Endothelial cell of umbilical vein (primary cell): ENCODE results near the gene SUMF1. TPM values are rescaled to one million over a fixed set of nuclear protein-coding genes. Genes with fewer than 3 reads are reported as not detected.

ENCODE experiments used
- BruUV-seq: library from RNA; stranded (reverse); fragments of 400-500 nt; replicated peaks from 2 replicates; lab custom pipeline; 2021; lab: Mats Ljungman, UMichigan
- CTCF ChIA-PET: fragments of 300-600, 350-600 bp; sonication (Branson Sonifier 250); formaldehyde crosslinking; loops from one replicate; lab custom pipeline; 2021; ENCODE audit warnings: antibody characterized with exemption, inconsistent platforms; lab: Charles Lee
- POLR2A ChIA-PET: fragments of 300-600, 350-600 bp; sonication (Branson Sonifier 250); formaldehyde crosslinking; loops from one replicate; lab custom pipeline; 2021; ENCODE audit warnings: antibody characterized with exemption, inconsistent platforms; lab: Charles Lee
- DNase-seq: peaks from one replicate; pipeline ENCODE4 v3.0.0-alpha.2; 2011; ENCODE audit warnings: low read depth, low spot score
- FAIRE-seq: peaks from 2 replicates; lab custom pipeline; 2011; peaks lifted over from hg19 to GRCh38; lab: Jason Lieb, UNC
- H2AFZ ChIP-seq: 2 replicates; pipeline ENCODE4 v1.6.0; 2012; ENCODE audit warnings: low read depth, low read length, control low read depth, inconsistent platforms
- H3K27ac ChIP-seq: 2 replicates; pipeline ENCODE4 v1.5.1; 2011; ENCODE audit warnings: low read depth, mild to moderate bottlenecking, control low read depth, low read length, moderate library complexity; ENCODE audit not compliant: insufficient read depth
- H3K27me3 ChIP-seq, 2 experiments: 2 replicates each; pipeline versions ENCODE4 v1.6.0 to v1.6.1; 2011; ENCODE audit warnings: low read length in 2 of 2, mixed read lengths in 1 of 2; ENCODE audit not compliant: control insufficient read depth in 2 of 2, insufficient read depth in 2 of 2
- H3K36me3 ChIP-seq, 2 experiments: 2 replicates in 1 of 2; 3 replicates in 1 of 2; pipeline ENCODE4 v1.5.1; 2011; ENCODE audit warnings: low read length in 2 of 2, mild to moderate bottlenecking in 1 of 2, moderate library complexity in 1 of 2; ENCODE audit not compliant: control insufficient read depth in 2 of 2, insufficient read depth in 2 of 2; ENCODE audit errors: extremely low read depth in 1 of 2
- H3K4me1 ChIP-seq: 3 replicates; pipeline ENCODE4 v1.5.1; 2011; ENCODE audit warnings: mild to moderate bottlenecking, low read length; ENCODE audit not compliant: control insufficient read depth, insufficient read depth; ENCODE audit errors: extremely low read depth
- H3K4me2 ChIP-seq: 2 replicates; pipeline ENCODE4 v1.6.1; 2011; ENCODE audit warnings: low read length, control low read depth, mixed read lengths; ENCODE audit not compliant: insufficient read depth
- H3K4me3 ChIP-seq, 3 experiments: fragments of 200-600 bp in 1 of 3; sonication (generic), shearing (Covaris generic) in 1 of 3; replicated peaks in 1 of 3; 2 replicates each; pipeline ENCODE4 v1.5.1; 2011 to 2016; ENCODE audit warnings: control low read depth in 3 of 3, low read length in 3 of 3, mild to moderate bottlenecking in 2 of 3, inconsistent platforms in 1 of 3, low read depth in 1 of 3, moderate library complexity in 1 of 3; ENCODE audit not compliant: insufficient read depth in 1 of 3
- H3K79me2 ChIP-seq: 2 replicates; pipeline ENCODE4 v1.6.0; 2012; ENCODE audit warnings: low read length, inconsistent platforms; ENCODE audit not compliant: control insufficient read depth, insufficient read depth
- H3K9ac ChIP-seq: replicated peaks from 2 replicates; pipeline ENCODE3; 2011; ENCODE audit warnings: low read length, control low read depth; ENCODE audit not compliant: insufficient read depth; ENCODE audit errors: extremely low read depth
- H3K9me1 ChIP-seq: replicated peaks from 3 replicates; pipeline ENCODE4 v1.6.0; 2011; ENCODE audit warnings: mild to moderate bottlenecking, low read length; ENCODE audit not compliant: control insufficient read depth, insufficient read depth; ENCODE audit errors: extremely low read depth
- H3K9me3 ChIP-seq: replicated peaks from 2 replicates; pipeline ENCODE4 v1.5.1; 2012; ENCODE audit warnings: low read length, inconsistent platforms; ENCODE audit not compliant: control insufficient read depth, insufficient read depth
- H4K20me1 ChIP-seq: replicated peaks from 2 replicates; pipeline ENCODE3; 2011; ENCODE audit warnings: mild to moderate bottlenecking, low read length; ENCODE audit not compliant: control insufficient read depth, insufficient read depth; ENCODE audit errors: extremely low read depth
- CTCF ChIP-seq, 2 donors: IDR thresholded peaks; 1 replicate in 1 of 2; 2 replicates in 1 of 2; pipeline ENCODE4 v1.5.1; 2011; ENCODE audit warnings: low read length in 2 of 2, mild to moderate bottlenecking in 2 of 2, moderate library complexity in 2 of 2, control low read depth in 1 of 2, inconsistent platforms in 1 of 2, low read depth in 1 of 2; ENCODE audit not compliant: insufficient read depth in 1 of 2; ENCODE audit errors: extremely low read depth in 1 of 2
- EZH2 ChIP-seq: IDR thresholded peaks from 2 replicates; pipeline ENCODE4 v1.6.1; 2012; ENCODE audit warnings: borderline replicate concordance, low read depth, mild to moderate bottlenecking, moderate library complexity, low read length, inconsistent platforms; ENCODE audit not compliant: severe bottlenecking
- FOS ChIP-seq: IDR thresholded peaks from 2 replicates; pipeline ENCODE4 v1.6.1; 2011; ENCODE audit warnings: mild to moderate bottlenecking, low read length, moderate library complexity, borderline replicate concordance; ENCODE audit not compliant: insufficient read depth
- GATA2 ChIP-seq: IDR thresholded peaks from 2 replicates; pipeline ENCODE4 v1.7.0; 2011; ENCODE audit warnings: low read depth, mild to moderate bottlenecking, moderate library complexity, mixed read lengths, low read length; ENCODE audit not compliant: insufficient read length, insufficient read depth
- JUN ChIP-seq: IDR thresholded peaks from 2 replicates; pipeline ENCODE4 v1.6.1; 2011; ENCODE audit warnings: borderline replicate concordance, low read depth; ENCODE audit not compliant: insufficient read length, insufficient read depth
- MYC ChIP-seq: IDR thresholded peaks from one replicate; pipeline ENCODE4 v1.6.1; 2011; ENCODE audit warnings: mild to moderate bottlenecking, low read depth, low read length
- POLR2A ChIP-seq: IDR thresholded peaks from 2 replicates; pipeline ENCODE4 v1.6.1; 2012; ENCODE audit warnings: low read depth, mild to moderate bottlenecking, control low read depth, low read length
- POLR2AphosphoS5 ChIP-seq: IDR thresholded peaks from 2 replicates; pipeline ENCODE4 v1.6.1; 2012; ENCODE audit warnings: low read depth, mild to moderate bottlenecking, control low read depth, low read length, moderate library complexity; ENCODE audit not compliant: insufficient read depth
- dilution Hi-C: fragments of 300-500 bp; cut with MboI; formaldehyde crosslinking; loops from one replicate; pipeline ENCODE4 v1.15.0; 2019; ENCODE audit warnings: low sequenced_read_pairs; ENCODE audit not compliant: extremely low pct_ligation_motif_present
- intact Hi-C: fragments of 100-400 bp; cut with micrococcal nuclease; formaldehyde crosslinking; loops from one replicate; pipeline ENCODE4 v1.10.0; 2022
- polyA plus RNA-seq, 4 experiments: library from polyadenylated mRNA; depleted of rRNA in 3 of 4; stranded (reverse) in 3 of 4; unstranded in 1 of 4; fragments of >200 nt; gene quantifications; 2 replicates each; pipeline versions ENCODE4 v1.2.1 to v1.2.3, GENCODE V29; 2011 to 2012; ENCODE audit warnings: missing spikeins in 1 of 4
- total RNA-seq: library from RNA; stranded (reverse); gene quantifications from 2 replicates; pipeline ENCODE4 v1.2.3, GENCODE V29; 2021
- TF ChIP-seq, protein P1 (sequence below): IDR thresholded peaks from 2 replicates; pipeline ENCODE4 v1.6.1; 2011; ENCODE audit not compliant: insufficient read depth, insufficient read length

SUMF1 gene
- total and polyA plus RNA-seq, 2 donors (not counting 3 experiments of a cell fraction or from before 2014, with no cell fraction given), result 31.5 to 46.8 TPM

DNA sequence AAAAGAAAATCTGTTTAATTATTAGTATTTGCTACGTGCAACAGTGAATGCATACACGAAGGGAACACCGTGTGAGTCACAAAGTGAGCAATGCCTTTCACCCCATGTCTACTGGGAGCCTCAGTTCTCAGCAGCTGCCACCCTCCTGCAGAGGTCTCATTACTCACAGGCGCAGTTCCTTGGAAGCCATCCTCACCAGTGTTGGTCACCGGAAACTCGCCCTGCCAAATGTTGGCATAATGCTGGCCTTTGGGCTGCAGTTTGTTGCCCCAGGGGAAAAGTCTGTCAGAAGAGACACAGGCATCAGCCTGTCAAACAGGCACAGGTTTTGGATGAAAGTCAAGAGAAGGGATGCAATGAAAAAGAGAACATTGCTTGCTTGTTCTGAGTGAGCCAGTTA lies 50.1 kb downstream of the SUMF1 start:
- H3K4me1 ChIP-seq, result no peaks in the 10 kb centered on the region
- H3K36me3 ChIP-seq, result peaks cover 0 to 2% of the 10 kb centered on the region in 2 experiments
- ChIA-PET CTCF (interaction anchor here (0.7 to 1.0 kb wide), 3 partner anchors 66 to 217 kb away, joined by 3 to 5 read pairs (median 4); no protein-coding TSS in a partner anchor), POLR2A (no interaction called here)
- H3K27ac ChIP-seq, result no peak overlapping the region
- no peaks in the 10 kb centered on the region for H3K27me3 ChIP-seq
- DNase-seq (peak; percentile 54), FAIRE-seq (peak; percentile 60)
- TF ChIP-seq CTCF (IDR thresholded peaks at IDR 0.05; ENCODE audit: extremely low read depth in 1 of 2, insufficient read depth in 1 of 2, low read depth in 1 of 2, low read length in 2 of 2) (no peak), FOS (peak; percentile 46), POLR2AphosphoS5 (no peak)
- no peaks in the 10 kb centered on the region for H3K9me3 ChIP-seq
- dilution Hi-C loops, result no loop called here
- no peaks in the 10 kb centered on the region for H4K20me1 ChIP-seq
- intact Hi-C loops, result loop anchor here (2.0 kb wide), 2 partner anchors 22 to 66 kb away; no protein-coding TSS in a partner anchor
- no peak overlapping the region for H2AFZ ChIP-seq
- H3K9ac ChIP-seq, result no peak overlapping the region
- no peak overlapping the region for H3K4me3 ChIP-seq
- no peaks in the 10 kb centered on the region for H3K9me1 ChIP-seq
- BruUV-seq, result no TSS peak
- H3K4me2 ChIP-seq, result no peak overlapping the region
- no peaks in the 10 kb centered on the region for H3K79me2 ChIP-seq

DNA sequence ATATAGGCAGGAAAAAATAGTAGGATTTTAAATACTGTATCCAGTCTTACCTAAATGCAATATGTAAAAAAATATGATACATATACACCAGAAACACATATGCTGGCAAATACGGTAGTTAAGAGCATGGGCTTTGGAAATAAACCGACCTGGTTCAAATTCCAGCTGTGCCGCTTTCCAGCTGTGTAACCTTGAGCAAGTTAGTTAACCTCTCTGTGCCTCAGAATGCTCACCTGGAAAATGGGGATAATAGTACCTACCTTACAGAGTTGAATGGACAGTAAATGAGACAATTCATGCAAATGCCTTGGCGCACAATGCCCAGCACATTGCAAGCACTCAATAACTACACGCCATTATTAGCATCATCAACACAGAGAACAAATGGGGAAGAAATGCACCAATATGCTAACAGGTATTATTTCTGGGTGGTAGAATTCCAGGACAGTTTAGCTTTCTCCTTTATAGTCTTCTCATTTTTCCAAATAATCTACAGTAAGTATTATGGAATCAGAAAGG lies 50.6 kb downstream of the SUMF1 start:
- no peak for FAIRE-seq

More for the DNA sequence above, 50.6 kb downstream of the SUMF1 start:
- no peaks in the 10 kb centered on the region for H3K9me1 ChIP-seq
- no peak overlapping the region for H3K27ac ChIP-seq
- no peaks in the 10 kb centered on the region for H3K27me3 ChIP-seq
- no peaks in the 10 kb centered on the region for H3K4me1 ChIP-seq
- TF ChIP-seq, protein P1, sequence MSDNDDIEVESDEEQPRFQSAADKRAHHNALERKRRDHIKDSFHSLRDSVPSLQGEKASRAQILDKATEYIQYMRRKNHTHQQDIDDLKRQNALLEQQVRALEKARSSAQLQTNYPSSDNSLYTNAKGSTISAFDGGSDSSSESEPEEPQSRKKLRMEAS, result no peak
- TF ChIP-seq POLR2A (no peak), MYC (no peak), JUN (no peak), EZH2 (no peak), GATA2 (no peak), CTCF (IDR thresholded peaks at IDR 0.05; ENCODE audit: extremely low read depth in 1 of 2, insufficient read depth in 1 of 2, low read depth in 1 of 2, low read length in 2 of 2) (no peak), FOS (no peak), POLR2AphosphoS5 (no peak)
- H2AFZ ChIP-seq, result no peak overlapping the region
- no TSS peak for BruUV-seq
- H3K4me2 ChIP-seq, result no peak overlapping the region
- H3K9ac ChIP-seq, result no peak overlapping the region
- no peaks in the 10 kb centered on the region for H3K79me2 ChIP-seq
- ChIA-PET POLR2A (no interaction called here), CTCF (interaction anchor here (0.7 to 1.0 kb wide), 2 partner anchors 65 to 66 kb away, joined by 3 to 5 read pairs; no protein-coding TSS in a partner anchor)
- H3K9me3 ChIP-seq, result no peaks in the 10 kb centered on the region
- no peak for DNase-seq
- peaks cover 0 to 2% of the 10 kb centered on the region in 2 experiments for H3K36me3 ChIP-seq
- no peaks in the 10 kb centered on the region for H4K20me1 ChIP-seq
- dilution Hi-C loops (no loop called here), intact Hi-C loops (loop anchor here (2.0 kb wide), 2 partner anchors 22 to 66 kb away; no protein-coding TSS in a partner anchor)
- H3K4me3 ChIP-seq, result no peak overlapping the region
